Superior temporal gyrus (tissue), 1 donor: ENCODE measurements around the gene CACNA1G.

ENCODE experiments used
- DNase-seq: peaks from one replicate; pipeline ENCODE4 v3.0.0-alpha.2; 2016; ENCODE audit errors: extremely low spot score

The CACNA1G gene

GRCh38 chr17:50588391-50589049 is 28.0 kb downstream of the CACNA1G start:
- no peak for DNase-seq

- DNase-seq, result no peak
Measured at GRCh38 chr17:50589095-50589705, 28.7 kb downstream of the CACNA1G start.

- DNase-seq, result no peak
Measured at GRCh38 chr17:50590946-50591737, 30.6 kb downstream of the CACNA1G start.

- no peak for DNase-seq
Measured at GRCh38 chr17:50593321-50593720, 32.8 kb downstream of the CACNA1G start.

- no peak for DNase-seq
Measured at GRCh38 chr17:50594128-50594823, 33.8 kb downstream of the CACNA1G start.

- no peak for DNase-seq
Measured at GRCh38 chr17:50594892-50595291, 34.4 kb downstream of the CACNA1G start.

- DNase-seq, result no peak
Measured at GRCh38 chr17:50596191-50597037, 35.9 kb downstream of the CACNA1G start.

- no peak for DNase-seq
Measured at GRCh38 chr17:50598487-50598886, 38.0 kb downstream of the CACNA1G start.

GRCh38 chr17:50599606-50600005 is 39.1 kb downstream of the CACNA1G start:
- no peak for DNase-seq

- DNase-seq, result no peak
Measured at GRCh38 chr17:50601823-50602375, 41.4 kb downstream of the CACNA1G start.

- no peak for DNase-seq
Measured at GRCh38 chr17:50602836-50603235, 42.3 kb downstream of the CACNA1G start.

GRCh38 chr17:50603340-50603739 is 42.8 kb downstream of the CACNA1G start:
- no peak for DNase-seq

- DNase-seq, result no peak
Measured at GRCh38 chr17:50604513-50604912, 44.0 kb downstream of the CACNA1G start.

- no peak for DNase-seq
Measured at GRCh38 chr17:50605429-50605828, 44.9 kb downstream of the CACNA1G start.

GRCh38 chr17:50607522-50608175 is 47.1 kb downstream of the CACNA1G start:
- DNase-seq, result no peak

- DNase-seq, result no peak
Measured at GRCh38 chr17:50608700-50609379, 48.3 kb downstream of the CACNA1G start.

- no peak for DNase-seq
Measured at GRCh38 chr17:50609380-50610074, 49.0 kb downstream of the CACNA1G start.

GRCh38 chr17:50611634-50612033 is 51.1 kb downstream of the CACNA1G start:
- no peak for DNase-seq

GRCh38 chr17:50612281-50612680 is 51.8 kb downstream of the CACNA1G start:
- DNase-seq, result no peak
